Glutamatergic neuron (in vitro differentiated cells): ENCODE data around the gene BPIFB4. TPM values are rescaled to one million over a fixed set of nuclear protein-coding genes. Genes with fewer than 3 reads are reported as not detected.
A peak's percentile ranks its signal among the peaks of the same experiment; 100 is the strongest.
"Not testable (repeated sequence)": the region's sequence is repeated elsewhere in the genome, so short reads cannot be mapped to it uniquely, and the experiment has no call there.

Experiments
- DNase-seq: peaks from one replicate; pipeline ENCODE4 v3.0.0; 2022
- H3K27ac Mint-ChIP-seq: one replicate; pipeline ENCODE4 v1.8.0; 2020; ENCODE audit warnings: mild to moderate bottlenecking, mixed read lengths, inconsistent platforms; ENCODE audit not compliant: unreplicated experiment
- H3K27me3 Mint-ChIP-seq: one replicate; pipeline ENCODE4 v1.8.0; 2020; ENCODE audit warnings: mild to moderate bottlenecking, moderate library complexity, mixed read lengths, inconsistent platforms; ENCODE audit not compliant: unreplicated experiment
- H3K36me3 Mint-ChIP-seq: one replicate; pipeline ENCODE4 v1.8.0; 2020; ENCODE audit warnings: mild to moderate bottlenecking, mixed read lengths, inconsistent platforms; ENCODE audit not compliant: unreplicated experiment
- H3K4me1 Mint-ChIP-seq: one replicate; pipeline ENCODE4 v1.8.0; 2020; ENCODE audit warnings: mild to moderate bottlenecking, low read depth, mixed read lengths, inconsistent platforms; ENCODE audit not compliant: unreplicated experiment
- H3K4me3 Mint-ChIP-seq: one replicate; pipeline ENCODE4 v1.8.0; 2020; ENCODE audit warnings: mild to moderate bottlenecking, mixed read lengths, inconsistent platforms; ENCODE audit not compliant: unreplicated experiment
- H3K9me3 Mint-ChIP-seq: one replicate; pipeline ENCODE4 v1.8.0; 2020; ENCODE audit warnings: mild to moderate bottlenecking, moderate library complexity, mixed read lengths, inconsistent platforms; ENCODE audit not compliant: unreplicated experiment
- total RNA-seq: library from RNA; stranded (reverse); fragmentation: NEBNext Ultra II Directional; extraction: Animal tissue kit (Norgen Biotek cat#: 25700); gene quantifications from one replicate; pipeline ENCODE4 v1.2.1, GENCODE V29; 2021; ENCODE audit not compliant: unreplicated experiment
- TF ChIP-seq, protein P1 (sequence below): fragments of 200-600 bp; sonication (generic); IDR thresholded peaks from one replicate; pipeline ENCODE4 v1.5.0; 2021; ENCODE audit not compliant: partially characterized antibody, unreplicated experiment

The BPIFB4 gene
- total RNA-seq, 1 donor from 2014 or later: not detected

DNA sequence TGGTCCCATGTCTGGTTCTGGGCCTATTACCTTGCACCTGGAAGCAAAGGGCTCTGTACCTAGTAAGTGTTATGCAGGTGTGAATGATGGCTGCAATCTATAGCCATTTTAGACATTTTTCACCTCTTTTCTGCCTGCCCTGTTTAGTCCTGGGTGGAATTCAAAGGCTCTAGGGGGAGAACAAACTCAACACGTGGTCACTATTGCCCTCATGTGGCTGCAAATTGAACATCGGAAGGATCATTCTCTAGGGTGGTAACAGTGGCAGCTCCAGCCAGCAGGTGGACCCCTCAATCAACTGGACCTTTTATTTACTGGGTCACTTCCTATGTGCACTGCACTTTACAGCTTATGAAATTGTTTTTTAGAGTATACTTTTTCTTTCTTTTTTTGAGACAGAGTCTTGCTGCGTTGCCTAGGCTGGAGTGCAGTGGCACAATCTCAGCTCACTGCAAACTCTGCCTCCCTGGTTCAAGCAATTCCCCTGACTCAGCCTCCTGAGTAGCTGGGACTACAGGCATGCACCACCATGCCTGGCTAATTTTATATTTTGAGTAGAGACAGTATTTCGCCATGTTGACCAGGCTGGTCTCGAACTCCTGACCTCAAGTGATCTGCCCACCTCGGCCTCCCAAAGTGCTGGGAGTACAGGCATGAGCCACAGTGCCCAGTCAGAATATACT lies 16.6 kb downstream of the BPIFB4 start:
- not testable (repeated sequence) for H3K36me3 Mint-ChIP-seq, H3K4me3 Mint-ChIP-seq, H3K9me3 Mint-ChIP-seq, H3K4me1 Mint-ChIP-seq, H3K27me3 Mint-ChIP-seq, H3K27ac Mint-ChIP-seq
- TF ChIP-seq, protein P1, sequence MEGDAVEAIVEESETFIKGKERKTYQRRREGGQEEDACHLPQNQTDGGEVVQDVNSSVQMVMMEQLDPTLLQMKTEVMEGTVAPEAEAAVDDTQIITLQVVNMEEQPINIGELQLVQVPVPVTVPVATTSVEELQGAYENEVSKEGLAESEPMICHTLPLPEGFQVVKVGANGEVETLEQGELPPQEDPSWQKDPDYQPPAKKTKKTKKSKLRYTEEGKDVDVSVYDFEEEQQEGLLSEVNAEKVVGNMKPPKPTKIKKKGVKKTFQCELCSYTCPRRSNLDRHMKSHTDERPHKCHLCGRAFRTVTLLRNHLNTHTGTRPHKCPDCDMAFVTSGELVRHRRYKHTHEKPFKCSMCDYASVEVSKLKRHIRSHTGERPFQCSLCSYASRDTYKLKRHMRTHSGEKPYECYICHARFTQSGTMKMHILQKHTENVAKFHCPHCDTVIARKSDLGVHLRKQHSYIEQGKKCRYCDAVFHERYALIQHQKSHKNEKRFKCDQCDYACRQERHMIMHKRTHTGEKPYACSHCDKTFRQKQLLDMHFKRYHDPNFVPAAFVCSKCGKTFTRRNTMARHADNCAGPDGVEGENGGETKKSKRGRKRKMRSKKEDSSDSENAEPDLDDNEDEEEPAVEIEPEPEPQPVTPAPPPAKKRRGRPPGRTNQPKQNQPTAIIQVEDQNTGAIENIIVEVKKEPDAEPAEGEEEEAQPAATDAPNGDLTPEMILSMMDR: peak; percentile 78
- peak; percentile 54 for DNase-seq

GRCh38 chr20:33097001-33097400 lies 17.6 kb downstream of the BPIFB4 start:
- TF ChIP-seq, protein P1: no peak
- no peaks in the 10 kb centered on the region for H3K9me3 Mint-ChIP-seq
- H3K4me3 Mint-ChIP-seq: no peak overlapping the region

GRCh38 chr20:33099843-33100538 lies 20.5 kb downstream of the BPIFB4 start:
- Mint-ChIP-seq H3K4me1 (no peaks in the 10 kb centered on the region), H3K27ac (no peak overlapping the region), H3K9me3 (no peaks in the 10 kb centered on the region), H3K4me3 (no peak overlapping the region), H3K27me3 (no peaks in the 10 kb centered on the region), H3K36me3 (no peaks in the 10 kb centered on the region)
- DNase-seq: no peak
- TF ChIP-seq, protein P1: no peak

More at GRCh38 chr20:33097001-33097400, 17.6 kb downstream of the BPIFB4 start:
- H3K27me3 Mint-ChIP-seq: no peaks in the 10 kb centered on the region
- H3K4me1 Mint-ChIP-seq: no peaks in the 10 kb centered on the region
- no peak overlapping the region for H3K27ac Mint-ChIP-seq
- DNase-seq: no peak
- no peaks in the 10 kb centered on the region for H3K36me3 Mint-ChIP-seq

DNA sequence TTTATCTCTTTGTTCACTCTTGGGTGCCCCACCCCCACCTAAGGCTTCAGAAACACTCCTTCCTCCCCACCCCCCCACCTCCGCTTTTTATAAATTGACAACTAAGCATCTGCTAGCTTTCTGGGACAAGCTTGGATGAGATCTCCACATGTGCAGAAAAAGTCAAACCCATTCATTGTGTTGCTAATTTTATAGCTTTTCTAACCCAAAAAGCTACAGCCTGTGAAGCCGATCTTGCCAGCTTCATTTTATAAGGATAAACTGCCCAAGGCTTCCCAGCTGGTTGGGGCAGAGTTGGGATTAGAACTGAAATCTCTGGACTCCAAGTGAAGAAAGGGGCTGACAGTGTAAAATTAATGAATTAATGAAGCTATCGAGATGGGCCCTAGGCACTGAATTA lies 24.1 kb downstream of the BPIFB4 start:
- Mint-ChIP-seq H3K36me3 (no peaks in the 10 kb centered on the region), H3K27ac (no peak overlapping the region), H3K9me3 (no peaks in the 10 kb centered on the region), H3K4me1 (no peaks in the 10 kb centered on the region), H3K4me3 (no peak overlapping the region), H3K27me3 (no peaks in the 10 kb centered on the region)
- TF ChIP-seq, protein P1: no peak
- no peak for DNase-seq

DNA sequence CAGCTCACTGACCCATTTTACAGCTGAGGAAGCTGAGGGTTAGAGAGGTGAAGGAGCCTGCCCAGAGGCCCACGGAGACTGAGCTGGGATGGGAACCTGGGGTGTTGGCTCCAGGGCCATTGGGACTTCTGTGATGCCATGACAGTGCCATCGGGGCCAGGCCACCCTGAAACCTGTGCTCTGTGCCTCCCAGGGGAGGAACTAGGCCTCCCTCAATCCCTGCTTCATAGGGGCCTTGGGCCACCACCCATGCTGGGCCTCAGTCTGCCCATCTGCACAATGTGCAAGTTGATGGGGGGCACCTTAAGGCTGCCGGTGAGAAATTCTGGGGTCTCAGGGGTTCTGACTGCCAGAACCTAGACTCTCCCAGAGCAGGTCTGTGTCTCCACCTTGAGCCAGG lies 24.9 kb downstream of the BPIFB4 start:
- Mint-ChIP-seq H3K4me1 (no peaks in the 10 kb centered on the region), H3K4me3 (no peak overlapping the region), H3K9me3 (no peaks in the 10 kb centered on the region), H3K36me3 (no peaks in the 10 kb centered on the region), H3K27ac (no peak overlapping the region), H3K27me3 (no peaks in the 10 kb centered on the region)
- TF ChIP-seq, protein P1: no peak
- DNase-seq: no peak
